HFF-Myc (cell line): ENCODE data around the gene SNCA.

Experiments
- DNase-seq: peaks from one replicate; pipeline ENCODE4 v3.0.0-alpha.2; 2011; ENCODE audit warnings: low read depth; ENCODE audit errors: extremely low read depth
- H3K4me3 ChIP-seq: replicated peaks from 2 replicates; pipeline ENCODE4 v1.5.1; 2011; ENCODE audit warnings: low read depth, mild to moderate bottlenecking, control low read depth, low read length
- TF ChIP-seq, protein P1 (sequence below): IDR thresholded peaks from 2 replicates; pipeline ENCODE4 v1.5.1; 2012; ENCODE audit warnings: mild to moderate bottlenecking, low read depth, low read length, control low read depth; ENCODE audit errors: missing control alignments

The SNCA gene

DNA sequence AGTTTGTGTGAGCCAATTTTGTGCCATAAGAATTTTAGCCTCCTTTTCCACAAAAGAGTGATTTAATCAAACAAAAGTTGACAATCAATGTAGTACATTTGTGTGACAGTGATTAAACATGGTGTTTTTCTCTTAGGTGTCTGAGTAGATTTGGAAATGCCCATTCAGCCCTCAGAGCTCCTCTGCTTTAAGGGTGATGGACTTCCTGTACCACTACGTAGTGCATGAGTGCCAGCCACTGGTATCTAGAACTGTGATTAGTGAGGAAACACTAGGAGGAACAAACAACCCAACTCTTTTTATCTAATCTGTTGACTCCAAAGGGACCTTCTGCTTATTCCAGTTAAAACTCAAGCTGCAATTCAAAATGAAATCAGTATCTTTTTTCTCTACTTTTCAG, 151.7 kb downstream of the SNCA start:
- H3K4me3 ChIP-seq = no peak overlapping the region
- TF ChIP-seq, protein P1, sequence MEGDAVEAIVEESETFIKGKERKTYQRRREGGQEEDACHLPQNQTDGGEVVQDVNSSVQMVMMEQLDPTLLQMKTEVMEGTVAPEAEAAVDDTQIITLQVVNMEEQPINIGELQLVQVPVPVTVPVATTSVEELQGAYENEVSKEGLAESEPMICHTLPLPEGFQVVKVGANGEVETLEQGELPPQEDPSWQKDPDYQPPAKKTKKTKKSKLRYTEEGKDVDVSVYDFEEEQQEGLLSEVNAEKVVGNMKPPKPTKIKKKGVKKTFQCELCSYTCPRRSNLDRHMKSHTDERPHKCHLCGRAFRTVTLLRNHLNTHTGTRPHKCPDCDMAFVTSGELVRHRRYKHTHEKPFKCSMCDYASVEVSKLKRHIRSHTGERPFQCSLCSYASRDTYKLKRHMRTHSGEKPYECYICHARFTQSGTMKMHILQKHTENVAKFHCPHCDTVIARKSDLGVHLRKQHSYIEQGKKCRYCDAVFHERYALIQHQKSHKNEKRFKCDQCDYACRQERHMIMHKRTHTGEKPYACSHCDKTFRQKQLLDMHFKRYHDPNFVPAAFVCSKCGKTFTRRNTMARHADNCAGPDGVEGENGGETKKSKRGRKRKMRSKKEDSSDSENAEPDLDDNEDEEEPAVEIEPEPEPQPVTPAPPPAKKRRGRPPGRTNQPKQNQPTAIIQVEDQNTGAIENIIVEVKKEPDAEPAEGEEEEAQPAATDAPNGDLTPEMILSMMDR = no peak
- no peak for DNase-seq

DNA sequence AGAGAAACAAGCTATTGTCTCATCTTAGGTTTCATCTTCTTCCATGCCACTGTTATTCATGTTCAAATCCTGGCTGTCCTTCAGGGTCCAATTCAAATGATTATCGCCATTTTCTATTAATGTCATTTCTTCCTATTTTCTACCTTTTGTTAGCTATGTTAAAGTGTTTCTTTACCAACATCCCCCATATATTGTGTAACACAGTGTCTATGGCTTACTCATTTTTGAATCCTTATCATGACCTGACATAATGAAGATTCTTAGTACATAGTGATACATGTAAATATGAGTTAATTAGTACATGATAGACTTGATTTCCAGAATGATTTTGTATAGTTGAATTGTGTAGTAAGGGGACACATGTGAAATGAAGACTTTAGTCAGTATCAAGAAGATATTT, 152.4 kb downstream of the SNCA start:
- no peak overlapping the region for H3K4me3 ChIP-seq
- TF ChIP-seq, protein P1 = no peak
- DNase-seq = no peak

DNA sequence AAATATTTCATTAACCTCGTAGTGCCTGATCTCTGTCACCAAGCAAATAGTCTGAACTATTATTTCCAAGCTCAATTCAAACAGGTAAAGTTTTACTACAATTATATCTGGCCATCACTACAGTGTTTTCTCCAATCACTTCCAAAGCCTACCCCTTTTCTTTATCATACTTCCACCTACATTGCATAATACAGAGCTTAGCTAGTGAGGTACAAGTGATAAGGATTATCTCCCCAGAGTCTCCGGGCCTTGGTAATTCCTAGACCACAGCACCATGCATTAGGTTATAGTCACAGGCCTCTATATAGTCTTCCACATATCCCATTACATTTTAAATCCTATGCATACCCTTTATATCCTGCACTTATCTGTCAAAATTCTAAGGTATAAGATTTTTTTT, 154.2 kb downstream of the SNCA start:
- H3K4me3 ChIP-seq = no peak overlapping the region
- TF ChIP-seq, protein P1 = no peak
- no peak for DNase-seq

DNA sequence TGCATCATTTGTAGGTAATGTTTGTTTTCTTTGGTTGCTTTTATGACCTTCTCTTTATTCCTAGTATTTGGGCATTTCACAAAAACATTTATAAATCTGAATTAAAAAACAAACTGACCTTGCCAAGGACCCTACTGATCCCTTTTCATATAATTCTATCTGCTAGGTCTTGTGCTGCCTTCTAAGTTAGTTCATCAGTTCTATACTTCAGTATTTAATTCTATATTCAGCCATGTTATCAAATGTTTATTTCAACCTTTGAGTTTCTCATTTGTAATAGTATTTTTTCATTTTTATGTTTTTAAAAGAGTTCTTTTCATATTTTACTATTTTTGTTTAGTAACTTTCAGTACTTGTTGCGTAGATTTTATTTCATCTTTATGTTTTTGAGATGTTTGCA, 155.3 kb downstream of the SNCA start:
- DNase-seq = no peak
- H3K4me3 ChIP-seq = no peak overlapping the region
- TF ChIP-seq, protein P1 = no peak

DNA sequence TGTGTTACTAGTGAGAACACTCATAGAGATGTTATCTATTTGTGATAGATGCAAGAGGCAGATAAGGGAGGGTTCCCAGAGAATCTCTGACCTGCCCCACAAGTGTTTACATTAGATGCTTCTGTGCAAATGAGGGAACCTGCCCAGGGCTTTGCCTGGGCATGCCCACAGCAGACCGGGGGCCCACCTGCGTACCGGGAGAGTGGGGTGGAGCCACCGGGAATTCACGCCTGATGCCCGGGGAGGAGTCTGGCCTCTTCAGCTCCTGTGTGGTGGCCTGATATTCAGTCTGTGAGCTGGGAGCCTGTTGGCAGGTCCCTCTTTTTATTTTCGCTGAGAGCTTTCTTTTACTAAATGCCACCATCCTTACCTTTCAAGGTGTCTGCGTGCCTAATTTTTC, 155.7 kb downstream of the SNCA start:
- no peak overlapping the region for H3K4me3 ChIP-seq
- no peak for DNase-seq

DNA sequence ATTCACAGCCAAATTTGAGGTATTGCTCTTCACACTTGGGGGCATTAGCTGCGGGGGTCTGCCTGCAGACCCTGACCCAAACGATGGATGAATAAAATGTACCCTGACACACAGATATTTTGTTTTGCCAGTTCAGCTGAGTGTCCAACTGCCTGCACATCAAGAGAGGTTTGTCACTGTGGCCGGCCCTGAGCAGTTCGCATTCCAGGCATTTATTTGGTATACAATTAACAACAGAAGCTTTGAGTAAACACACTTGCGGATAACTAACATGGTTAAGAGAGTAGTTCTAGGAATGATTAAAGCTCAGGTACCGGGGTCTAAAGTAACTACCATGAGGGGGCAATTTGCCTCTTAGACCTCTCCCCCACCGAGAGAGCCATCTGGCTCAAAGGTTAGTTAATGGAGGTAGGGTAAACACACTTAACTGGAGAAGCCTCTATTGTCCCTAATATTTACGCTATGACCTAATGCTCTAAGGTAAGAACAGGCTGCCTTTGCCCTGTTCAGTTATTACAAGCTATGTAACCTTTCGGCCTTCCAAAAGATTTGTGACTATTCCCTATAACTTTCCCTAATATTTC, 162.0 kb downstream of the SNCA start:
- DNase-seq = no peak

More for the DNA sequence above, 155.7 kb downstream of the SNCA start:
- TF ChIP-seq, protein P1 = no peak

More for the DNA sequence above, 162.0 kb downstream of the SNCA start:
- no peak overlapping the region for H3K4me3 ChIP-seq
- TF ChIP-seq, protein P1 = no peak
